Retinal pigment epithelial cell (primary cell): ENCODE data around the gene MBD5.

ENCODE experiments used
- DNase-seq: peaks from one replicate; pipeline ENCODE4 v3.0.0-alpha.2; 2010; ENCODE audit warnings: low read depth
- H3K4me3 ChIP-seq: 2 replicates; pipeline ENCODE4 v1.5.1; 2011; ENCODE audit warnings: mild to moderate bottlenecking, low read length, control low read depth, moderate library complexity
- CTCF ChIP-seq: conservative IDR thresholded peaks from 2 replicates; pipeline ENCODE4 v1.5.1; 2011; ENCODE audit warnings: low read depth, low read length, control low read depth, inconsistent platforms

Gene MBD5

GRCh38 chr2:148065936-148066335 is 45.0 kb downstream of the MBD5 start:
- no peak overlapping the region for H3K4me3 ChIP-seq
- TF ChIP-seq CTCF = no peak
- no peak for DNase-seq

GRCh38 chr2:148067801-148068200 is 46.9 kb downstream of the MBD5 start:
- H3K4me3 ChIP-seq = no peak overlapping the region
- no peak for TF ChIP-seq CTCF
- no peak for DNase-seq

- DNase-seq = no peak
- no peak for TF ChIP-seq CTCF
- H3K4me3 ChIP-seq = no peak overlapping the region
These were observed 50.5 kb downstream of the MBD5 start for GRCh38 chr2:148071351-148071750.

GRCh38 chr2:148096012-148096411 is 75.1 kb downstream of the MBD5 start:
- DNase-seq = no peak
- no peak for TF ChIP-seq CTCF
- no peak overlapping the region for H3K4me3 ChIP-seq

- no peak for TF ChIP-seq CTCF
- DNase-seq = no peak
- no peak overlapping the region for H3K4me3 ChIP-seq
These were observed 81.8 kb downstream of the MBD5 start for GRCh38 chr2:148102641-148103040.

GRCh38 chr2:148103946-148104345 is 83.1 kb downstream of the MBD5 start:
- DNase-seq = no peak
- H3K4me3 ChIP-seq = no peak overlapping the region
- no peak for TF ChIP-seq CTCF

GRCh38 chr2:148106331-148106730 is 85.4 kb downstream of the MBD5 start:
- no peak for DNase-seq
- no peak for TF ChIP-seq CTCF
- no peak overlapping the region for H3K4me3 ChIP-seq
